ENCODE data around the gene LIPC.

The LIPC gene

GRCh38 chr15:58396181-58396580 is 35.6 kb upstream of the LIPC start:
- Histone ChIP-seq H3K36me3 (ENCODE audit: control insufficient read depth, insufficient read depth, low read length) (no peaks in the 10 kb centered on the region), H3K9ac (ENCODE audit: low read length) (no peak overlapping the region)

GRCh38 chr15:58398071-58398470 is 33.7 kb upstream of the LIPC start:
- no peaks in the 10 kb centered on the region for H3K36me3 ChIP-seq (ENCODE audit: control insufficient read depth, insufficient read depth, low read length)
- H3K27ac ChIP-seq (ENCODE audit: low read depth, low read length): no peak overlapping the region
- no peak overlapping the region for H3K4me3 ChIP-seq (ENCODE audit: low read length)
- no peak overlapping the region for H3K9ac ChIP-seq (ENCODE audit: low read length)
- no peaks in the 10 kb centered on the region for H3K27me3 ChIP-seq (ENCODE audit: control insufficient read depth, insufficient read depth, low read length)
- peaks cover 7% of the 10 kb centered on the region for H3K4me1 ChIP-seq (ENCODE audit: control insufficient read depth, insufficient read depth, low read length)

More at GRCh38 chr15:58396181-58396580, 35.6 kb upstream of the LIPC start:
- no peak overlapping the region for H3K4me3 ChIP-seq (ENCODE audit: low read length)
- no peak overlapping the region for H3K27ac ChIP-seq (ENCODE audit: low read depth, low read length)
- no peaks in the 10 kb centered on the region for H3K27me3 ChIP-seq (ENCODE audit: control insufficient read depth, insufficient read depth, low read length)
- H3K4me1 ChIP-seq (ENCODE audit: control insufficient read depth, insufficient read depth, low read length): no peaks in the 10 kb centered on the region

GRCh38 chr15:58398643-58399042 is 33.1 kb upstream of the LIPC start:
- Histone ChIP-seq H3K4me3 (ENCODE audit: low read length) (no peak overlapping the region), H3K4me1 (ENCODE audit: control insufficient read depth, insufficient read depth, low read length) (peaks cover 7% of the 10 kb centered on the region), H3K36me3 (ENCODE audit: control insufficient read depth, insufficient read depth, low read length) (no peaks in the 10 kb centered on the region), H3K27me3 (ENCODE audit: control insufficient read depth, insufficient read depth, low read length) (no peaks in the 10 kb centered on the region), H3K27ac (ENCODE audit: low read depth, low read length) (no peak overlapping the region), H3K9ac (ENCODE audit: low read length) (no peak overlapping the region)

- H3K27me3 ChIP-seq (ENCODE audit: control insufficient read depth, insufficient read depth, low read length): no peaks in the 10 kb centered on the region
- H3K9ac ChIP-seq (ENCODE audit: low read length): no peak overlapping the region
- no peak overlapping the region for H3K4me3 ChIP-seq (ENCODE audit: low read length)
- no peaks in the 10 kb centered on the region for H3K36me3 ChIP-seq (ENCODE audit: control insufficient read depth, insufficient read depth, low read length)
- H3K4me1 ChIP-seq (ENCODE audit: control insufficient read depth, insufficient read depth, low read length): peaks cover 7% of the 10 kb centered on the region
- no peak overlapping the region for H3K27ac ChIP-seq (ENCODE audit: low read depth, low read length)
These were observed 32.1 kb upstream of the LIPC start for GRCh38 chr15:58399739-58400138.

GRCh38 chr15:58401276-58401675 is 30.5 kb upstream of the LIPC start:
- H3K9ac ChIP-seq (ENCODE audit: low read length): no peak overlapping the region
- H3K27me3 ChIP-seq (ENCODE audit: control insufficient read depth, insufficient read depth, low read length): no peaks in the 10 kb centered on the region
- no peak overlapping the region for H3K27ac ChIP-seq (ENCODE audit: low read depth, low read length)
- H3K4me1 ChIP-seq (ENCODE audit: control insufficient read depth, insufficient read depth, low read length): peaks cover 7% of the 10 kb centered on the region
- H3K36me3 ChIP-seq (ENCODE audit: control insufficient read depth, insufficient read depth, low read length): no peaks in the 10 kb centered on the region
- H3K4me3 ChIP-seq (ENCODE audit: low read length): no peak overlapping the region

GRCh38 chr15:58401991-58402649 is 29.7 kb upstream of the LIPC start:
- no peak overlapping the region for H3K27ac ChIP-seq (ENCODE audit: low read depth, low read length)

GRCh38 chr15:58403581-58403980 is 28.2 kb upstream of the LIPC start:
- Histone ChIP-seq H3K27ac (ENCODE audit: low read depth, low read length) (no peak overlapping the region), H3K9ac (ENCODE audit: low read length) (no peak overlapping the region), H3K36me3 (ENCODE audit: control insufficient read depth, insufficient read depth, low read length) (no peaks in the 10 kb centered on the region), H3K27me3 (ENCODE audit: control insufficient read depth, insufficient read depth, low read length) (no peaks in the 10 kb centered on the region), H3K4me3 (ENCODE audit: low read length) (no peak overlapping the region), H3K4me1 (ENCODE audit: control insufficient read depth, insufficient read depth, low read length) (peaks cover 7% of the 10 kb centered on the region)

More at GRCh38 chr15:58401991-58402649, 29.7 kb upstream of the LIPC start:
- Histone ChIP-seq H3K9ac (ENCODE audit: low read length) (no peak overlapping the region), H3K4me3 (ENCODE audit: low read length) (no peak overlapping the region), H3K4me1 (ENCODE audit: control insufficient read depth, insufficient read depth, low read length) (peaks cover 7% of the 10 kb centered on the region), H3K36me3 (ENCODE audit: control insufficient read depth, insufficient read depth, low read length) (no peaks in the 10 kb centered on the region), H3K27me3 (ENCODE audit: control insufficient read depth, insufficient read depth, low read length) (no peaks in the 10 kb centered on the region)

- Histone ChIP-seq H3K27ac (ENCODE audit: low read depth, low read length) (no peak overlapping the region), H3K4me1 (ENCODE audit: control insufficient read depth, insufficient read depth, low read length) (peaks cover 7% of the 10 kb centered on the region), H3K36me3 (ENCODE audit: control insufficient read depth, insufficient read depth, low read length) (no peaks in the 10 kb centered on the region), H3K27me3 (ENCODE audit: control insufficient read depth, insufficient read depth, low read length) (no peaks in the 10 kb centered on the region), H3K9ac (ENCODE audit: low read length) (no peak overlapping the region), H3K4me3 (ENCODE audit: low read length) (no peak overlapping the region)
These were observed 27.8 kb upstream of the LIPC start for GRCh38 chr15:58404020-58404419.

GRCh38 chr15:58404722-58405121 is 27.1 kb upstream of the LIPC start:
- Histone ChIP-seq H3K9ac (ENCODE audit: low read length) (no peak overlapping the region), H3K4me3 (ENCODE audit: low read length) (no peak overlapping the region), H3K27ac (ENCODE audit: low read depth, low read length) (no peak overlapping the region), H3K27me3 (ENCODE audit: control insufficient read depth, insufficient read depth, low read length) (no peaks in the 10 kb centered on the region), H3K4me1 (ENCODE audit: control insufficient read depth, insufficient read depth, low read length) (peaks cover 7% of the 10 kb centered on the region), H3K36me3 (ENCODE audit: control insufficient read depth, insufficient read depth, low read length) (no peaks in the 10 kb centered on the region)

GRCh38 chr15:58405865-58406264 is 25.9 kb upstream of the LIPC start:
- Histone ChIP-seq H3K36me3 (ENCODE audit: control insufficient read depth, insufficient read depth, low read length) (no peaks in the 10 kb centered on the region), H3K4me1 (ENCODE audit: control insufficient read depth, insufficient read depth, low read length) (peaks cover 7% of the 10 kb centered on the region), H3K27ac (ENCODE audit: low read depth, low read length) (no peak overlapping the region), H3K27me3 (ENCODE audit: control insufficient read depth, insufficient read depth, low read length) (no peaks in the 10 kb centered on the region), H3K4me3 (ENCODE audit: low read length) (no peak overlapping the region), H3K9ac (ENCODE audit: low read length) (no peak overlapping the region)

- Histone ChIP-seq H3K4me1 (ENCODE audit: control insufficient read depth, insufficient read depth, low read length) (peaks cover 7% of the 10 kb centered on the region), H3K36me3 (ENCODE audit: control insufficient read depth, insufficient read depth, low read length) (no peaks in the 10 kb centered on the region), H3K27ac (ENCODE audit: low read depth, low read length) (no peak overlapping the region), H3K9ac (ENCODE audit: low read length) (no peak overlapping the region), H3K4me3 (ENCODE audit: low read length) (no peak overlapping the region), H3K27me3 (ENCODE audit: control insufficient read depth, insufficient read depth, low read length) (no peaks in the 10 kb centered on the region)
These were observed 25.0 kb upstream of the LIPC start for GRCh38 chr15:58406811-58407210.

- Histone ChIP-seq H3K9ac (ENCODE audit: low read length) (no peak overlapping the region), H3K27me3 (ENCODE audit: control insufficient read depth, insufficient read depth, low read length) (no peaks in the 10 kb centered on the region), H3K4me1 (ENCODE audit: control insufficient read depth, insufficient read depth, low read length) (peaks cover 3% of the 10 kb centered on the region), H3K27ac (ENCODE audit: low read depth, low read length) (no peak overlapping the region), H3K4me3 (ENCODE audit: low read length) (no peak overlapping the region), H3K36me3 (ENCODE audit: control insufficient read depth, insufficient read depth, low read length) (no peaks in the 10 kb centered on the region)
These were observed 24.5 kb upstream of the LIPC start for GRCh38 chr15:58407236-58407775.

- no peak overlapping the region for H3K9ac ChIP-seq (ENCODE audit: low read length)
- H3K27me3 ChIP-seq (ENCODE audit: control insufficient read depth, insufficient read depth, low read length): no peaks in the 10 kb centered on the region
- no peak overlapping the region for H3K27ac ChIP-seq (ENCODE audit: low read depth, low read length)
- no peak overlapping the region for H3K4me3 ChIP-seq (ENCODE audit: low read length)
- H3K36me3 ChIP-seq (ENCODE audit: control insufficient read depth, insufficient read depth, low read length): no peaks in the 10 kb centered on the region
- no peaks in the 10 kb centered on the region for H3K4me1 ChIP-seq (ENCODE audit: control insufficient read depth, insufficient read depth, low read length)
These were observed 24.0 kb upstream of the LIPC start for GRCh38 chr15:58407778-58408177.
